HG03175 (cell line): ENCODE results near the gene TRMT44.

Experiments
- ATAC-seq: cut with Tn5 transposase; IDR thresholded peaks from one replicate; pipeline ENCODE4 v1.9.1; 2021; ENCODE audit warnings: mild to moderate bottlenecking, moderate library complexity; ENCODE audit not compliant: unreplicated experiment

TRMT44 gene

DNA sequence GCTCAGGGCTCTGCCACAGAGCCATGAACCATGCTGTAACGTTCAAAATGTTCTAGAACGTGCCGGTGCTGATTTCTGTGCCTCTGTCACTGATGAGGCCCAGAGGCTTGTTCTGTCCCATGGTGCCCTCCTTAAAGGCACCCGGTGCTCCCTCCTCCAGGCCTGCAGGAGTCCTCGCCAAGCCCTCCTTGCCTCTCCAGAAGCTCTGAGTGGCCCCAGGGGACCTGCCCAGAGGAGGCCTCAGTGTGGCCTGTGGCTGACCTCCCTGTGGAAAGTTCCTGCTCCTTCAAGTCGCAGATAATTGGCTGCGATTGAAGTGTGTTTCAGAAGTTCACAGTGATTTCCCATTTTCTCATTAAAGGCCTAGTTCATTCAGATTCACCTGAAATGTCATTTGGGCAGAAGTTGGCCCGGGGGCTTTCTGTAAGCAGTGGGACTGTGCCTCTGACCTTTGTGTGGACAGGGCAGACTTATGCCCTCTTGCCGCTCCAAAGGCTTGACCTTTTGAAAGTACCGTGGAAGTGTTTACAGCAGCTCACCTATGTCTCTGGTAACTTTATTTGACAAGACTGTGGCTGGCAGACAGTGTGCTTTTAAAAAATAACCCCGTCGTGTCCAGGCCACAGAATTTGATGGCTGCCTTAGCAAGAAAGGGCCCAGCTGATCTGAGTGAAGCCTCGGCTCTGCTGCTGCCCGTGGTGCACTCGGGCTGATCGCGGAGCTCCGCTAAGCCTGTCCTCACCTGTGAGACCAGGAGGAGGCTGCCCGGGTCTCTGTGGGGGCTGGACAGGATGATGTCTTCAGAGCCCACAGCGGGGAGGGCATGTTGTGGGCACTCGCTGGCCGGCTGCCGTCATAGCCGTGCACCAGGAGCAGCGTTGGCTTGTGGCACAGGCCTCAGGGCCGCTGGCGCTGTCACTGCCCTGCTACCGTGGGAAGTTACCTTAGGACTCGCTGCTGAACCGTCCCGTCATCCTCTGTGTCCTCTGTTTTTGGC is 25.3 kb downstream of the TRMT44 start:
- no peak for ATAC-seq

DNA sequence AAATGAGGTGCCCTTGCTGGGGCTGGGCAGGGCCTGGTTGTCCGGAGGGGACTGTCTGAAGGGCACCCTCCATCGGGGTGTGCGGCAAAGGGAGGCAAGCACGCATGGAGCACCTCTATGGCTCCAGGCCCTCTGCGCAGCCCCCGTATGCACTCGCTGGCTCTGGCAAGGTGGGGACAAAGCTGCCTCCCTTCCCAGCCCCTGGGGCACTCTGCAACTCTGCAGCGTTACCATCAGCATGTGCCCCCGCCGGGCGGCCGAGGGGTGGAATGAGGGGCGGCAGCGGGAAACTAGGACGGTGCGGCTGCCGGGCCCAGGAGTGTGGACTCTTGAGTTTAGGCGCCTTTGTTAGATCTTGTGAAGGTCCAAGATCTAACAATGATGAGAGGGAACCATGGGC is 26.4 kb downstream of the TRMT44 start:
- no peak for ATAC-seq

DNA sequence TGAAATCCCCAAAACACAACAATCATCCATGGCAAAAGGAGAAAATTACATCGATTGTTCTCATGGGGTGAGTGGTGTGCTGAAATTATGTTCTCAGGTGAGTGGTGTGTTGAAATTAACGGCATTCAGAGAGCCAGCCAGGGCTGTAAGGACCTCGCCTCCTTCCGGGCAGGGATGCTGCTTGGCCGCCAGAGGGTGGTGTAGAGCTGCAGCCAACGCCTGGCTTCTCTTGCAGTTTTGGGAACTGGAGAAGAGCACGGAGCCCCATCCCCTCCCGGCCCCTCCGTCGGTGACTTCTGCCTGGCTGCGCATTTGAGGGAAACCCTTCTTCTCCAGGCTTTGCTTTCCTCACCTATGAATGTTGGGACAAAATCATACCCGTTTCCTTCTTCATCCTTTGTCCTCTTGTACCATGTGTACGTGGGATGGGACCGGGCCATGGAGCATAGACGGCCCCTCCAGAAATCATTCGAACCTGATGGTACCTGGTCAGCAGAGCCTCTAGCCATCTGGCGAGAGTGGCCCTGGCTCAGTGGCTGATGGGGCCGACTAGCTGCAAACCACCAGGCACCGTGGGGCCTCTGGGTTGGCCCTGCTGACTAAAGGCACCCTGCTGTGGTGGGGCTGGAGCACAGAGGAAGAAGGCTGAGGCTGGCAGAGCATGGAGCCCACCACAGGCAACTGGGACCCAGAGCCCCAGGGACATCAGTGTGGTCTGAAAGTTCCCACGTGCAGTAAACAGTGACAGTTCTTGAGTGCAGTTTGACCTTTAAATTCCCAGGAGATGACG is 28.4 kb downstream of the TRMT44 start:
- ATAC-seq: peak; percentile 79

DNA sequence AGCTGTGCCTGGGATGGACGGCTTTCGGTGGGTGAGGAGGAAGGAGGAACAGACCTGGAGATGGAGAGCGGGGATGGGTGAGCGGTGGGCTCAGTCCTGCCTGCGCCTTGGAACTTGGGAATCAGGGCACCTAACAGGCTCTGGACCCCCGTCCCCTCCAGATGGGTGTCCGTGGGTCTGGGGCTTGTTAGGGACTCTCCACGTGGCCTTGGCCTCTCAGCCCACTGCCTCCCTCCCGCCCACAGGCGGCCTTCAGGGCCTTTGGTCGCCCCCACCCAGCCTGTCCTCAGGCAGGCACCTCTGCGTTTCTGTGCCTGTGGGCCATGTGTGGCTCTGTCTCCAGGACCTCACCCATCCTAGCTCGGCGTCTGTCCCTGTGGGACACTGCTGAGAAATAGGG is 29.0 kb downstream of the TRMT44 start:
- no peak for ATAC-seq

DNA sequence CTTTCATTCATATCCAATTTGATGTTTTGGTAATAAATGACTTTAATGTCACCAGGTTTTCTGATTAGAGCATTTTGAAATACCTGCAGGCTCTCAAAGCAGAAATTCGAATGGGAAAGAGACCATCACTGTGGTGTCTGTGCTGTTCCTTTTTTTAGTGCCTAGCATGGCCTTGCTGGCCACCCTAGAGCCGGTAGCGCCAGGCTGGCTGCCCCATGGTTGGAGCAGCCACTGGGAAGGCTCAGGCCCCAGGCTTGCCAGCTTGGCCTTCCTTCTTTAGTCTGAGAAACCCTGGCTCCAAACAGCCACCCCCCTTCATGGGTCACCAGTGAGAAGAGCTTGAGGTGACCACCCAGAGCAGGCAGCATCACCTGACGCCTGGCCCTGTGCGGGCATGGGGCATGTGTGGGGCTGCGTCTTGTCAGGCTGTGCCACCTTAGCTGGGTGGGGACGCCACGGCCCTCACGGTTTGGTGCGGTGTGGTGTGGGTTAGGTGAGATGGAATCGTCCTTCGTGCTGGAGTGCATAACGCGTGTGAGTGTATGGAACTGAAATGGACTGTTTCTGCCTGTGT is 30.0 kb downstream of the TRMT44 start:
- ATAC-seq: no peak

DNA sequence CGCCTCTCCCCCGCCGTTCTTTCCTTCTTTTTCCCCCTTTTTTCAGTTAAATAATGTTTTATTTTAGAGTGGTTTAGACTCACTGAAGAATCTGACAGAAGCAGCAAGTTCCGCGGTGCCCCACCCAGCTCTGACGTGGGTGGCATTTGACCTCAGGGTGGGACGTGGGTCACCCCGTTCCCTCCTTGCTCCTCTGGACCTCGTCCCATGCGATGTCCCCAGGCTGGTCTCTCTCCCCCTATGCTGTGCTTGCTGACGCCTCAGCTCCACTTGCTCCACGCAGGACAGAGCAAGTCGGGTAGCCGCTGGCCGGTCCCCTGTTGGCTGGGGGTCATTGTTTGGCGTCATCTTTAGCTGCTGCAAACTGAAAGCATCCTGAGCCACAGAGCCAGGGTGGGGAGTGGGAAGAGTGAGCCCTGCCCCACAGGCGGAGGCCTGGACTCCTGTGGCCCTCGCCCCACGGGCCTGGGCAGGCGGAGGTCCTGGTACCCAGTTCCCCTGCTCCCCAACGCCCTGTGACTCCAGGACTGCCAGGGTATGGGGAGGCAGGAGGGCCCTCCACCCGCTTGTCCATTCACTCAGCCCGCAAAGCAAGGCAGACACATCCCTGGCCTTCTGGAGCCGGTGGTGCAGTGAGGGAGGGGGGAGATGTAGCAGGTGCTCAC is 30.8 kb downstream of the TRMT44 start:
- no peak for ATAC-seq

DNA sequence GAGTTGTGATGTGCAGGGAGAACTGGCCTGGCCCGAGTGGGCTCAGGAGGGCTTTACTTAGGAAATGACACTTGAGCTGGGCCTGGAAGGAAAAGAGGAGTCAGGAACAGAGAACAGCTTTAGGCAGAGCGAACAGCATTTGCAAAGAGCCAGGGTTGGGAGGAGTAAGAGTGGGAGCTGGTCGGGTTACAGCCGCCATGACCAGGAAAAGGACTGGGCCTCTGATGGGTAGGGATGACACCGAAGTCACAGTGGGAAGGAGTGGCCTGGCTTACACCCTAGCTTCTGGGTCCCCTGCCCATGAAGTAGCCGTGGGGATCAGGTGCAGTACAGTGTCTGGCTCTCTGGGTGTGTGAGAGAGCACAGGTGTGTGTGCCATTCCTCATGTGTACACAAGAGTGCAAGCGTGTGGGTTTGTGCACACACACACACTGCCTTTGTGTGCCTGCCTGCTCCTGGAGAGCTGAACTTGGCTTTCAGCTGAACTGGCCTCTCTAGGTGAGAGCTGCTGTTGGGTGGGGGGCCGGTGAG is 31.6 kb downstream of the TRMT44 start:
- no peak for ATAC-seq

DNA sequence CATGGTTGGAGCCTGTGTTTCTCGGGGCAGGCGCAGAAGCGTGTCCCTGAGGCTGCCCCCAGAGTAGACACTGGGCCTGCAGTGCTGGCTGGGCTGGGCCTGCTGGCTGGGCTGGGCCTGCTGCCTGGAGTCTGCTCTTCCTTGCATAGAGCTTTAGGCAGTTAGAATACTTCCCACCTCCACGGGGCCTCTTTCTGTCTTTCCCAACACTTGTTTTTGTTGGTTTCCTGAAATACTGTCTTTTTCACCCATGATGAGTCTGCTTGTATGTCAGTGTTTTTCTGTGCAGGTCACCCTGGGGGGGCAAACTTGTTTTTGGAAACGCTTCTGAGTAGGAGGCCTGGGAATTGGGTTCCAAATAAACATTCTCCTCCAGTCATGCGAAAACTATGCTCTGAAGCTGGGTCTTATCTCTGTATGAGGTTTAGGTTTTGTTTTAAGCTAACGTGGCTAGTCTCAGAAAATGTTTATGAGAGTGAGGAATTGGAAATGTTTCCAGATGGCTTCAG is 32.2 kb downstream of the TRMT44 start:
- ATAC-seq: no peak

DNA sequence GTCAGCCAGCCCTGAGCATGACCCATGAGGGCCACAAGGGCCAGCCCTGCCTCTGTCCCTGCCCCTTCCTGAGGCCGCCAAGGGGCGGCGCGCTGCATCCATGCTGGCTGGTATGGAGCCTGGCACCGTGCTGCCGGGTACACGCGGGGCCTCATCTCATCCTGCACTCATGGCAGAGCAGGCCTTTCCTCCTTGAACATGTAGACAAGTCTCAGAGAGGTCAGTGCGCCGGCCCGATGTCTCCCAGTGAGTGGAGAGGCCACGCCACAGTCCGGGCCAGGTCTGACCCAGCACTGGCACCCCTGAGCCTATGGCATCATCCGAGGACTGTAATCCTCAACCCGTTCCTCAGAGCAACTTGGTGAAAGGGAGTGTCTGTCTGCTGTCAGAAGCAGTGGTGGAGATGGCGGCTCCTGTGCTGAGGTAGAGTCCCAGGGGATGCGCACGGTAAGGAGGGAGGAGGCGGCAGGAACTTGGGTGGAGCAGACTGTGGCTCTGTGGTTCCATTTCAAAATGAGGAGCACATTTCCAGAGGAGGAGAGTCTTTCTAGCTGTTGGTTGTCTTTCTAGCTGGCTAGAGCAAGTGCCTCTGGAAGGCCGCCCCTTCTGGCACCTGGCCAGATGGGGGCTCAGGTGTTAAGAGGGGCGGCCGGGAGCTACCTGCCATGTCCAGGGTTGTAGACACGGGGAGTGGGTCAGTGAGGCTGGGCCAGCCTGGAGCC is 32.8 kb downstream of the TRMT44 start:
- ATAC-seq: no peak

DNA sequence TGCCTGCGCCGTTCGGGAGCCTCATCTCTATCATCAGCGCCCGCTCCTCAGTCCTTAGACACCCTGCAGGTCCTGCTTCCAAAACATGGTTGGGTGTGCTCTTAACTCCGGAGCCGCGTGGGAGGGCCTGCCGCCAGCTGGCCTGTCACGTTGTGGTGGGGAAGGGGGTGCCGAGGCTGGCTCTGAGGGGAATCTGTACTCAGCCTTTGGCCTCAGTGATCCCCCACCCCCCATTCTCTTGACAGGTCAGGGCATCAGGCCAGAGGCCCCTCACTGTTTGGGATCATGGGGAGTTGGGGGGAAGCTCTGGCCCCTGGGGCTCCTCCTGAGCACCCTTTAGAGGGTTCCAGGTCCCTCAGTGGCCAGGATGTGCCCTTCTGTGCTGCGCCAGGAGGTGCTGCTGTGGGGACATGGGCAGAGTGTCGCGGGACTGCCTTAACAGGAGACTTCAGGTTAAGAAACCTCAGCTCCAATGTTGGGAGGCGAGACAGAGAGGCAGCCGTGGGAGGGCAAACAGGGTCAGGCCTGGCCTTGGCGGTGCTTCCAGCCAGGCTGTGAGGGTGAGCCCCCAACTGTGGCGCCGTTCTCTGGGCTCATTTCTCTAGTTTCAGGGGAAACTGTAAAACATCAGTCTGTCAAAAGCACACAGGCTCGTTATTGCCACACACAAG is 33.5 kb downstream of the TRMT44 start:
- ATAC-seq: no peak

DNA sequence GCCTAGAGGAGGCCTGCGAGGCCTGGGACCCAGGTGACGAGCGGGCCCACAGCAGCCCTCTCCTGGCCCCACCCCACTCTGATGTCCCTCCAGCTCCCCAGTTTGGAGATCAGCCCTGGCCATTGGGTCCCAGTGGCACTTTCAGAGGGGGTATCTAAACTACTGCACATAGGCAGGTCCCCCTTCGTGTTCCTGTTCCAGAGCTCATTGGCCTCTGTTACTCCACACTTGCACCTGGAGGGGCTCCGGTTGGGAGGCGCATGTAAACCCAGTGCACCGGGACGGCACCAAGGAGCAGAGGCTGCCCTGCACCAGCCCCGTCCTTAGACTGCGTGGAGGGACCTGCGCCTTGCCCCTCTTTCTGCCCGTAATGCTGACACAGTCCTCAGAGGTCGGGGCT is 34.3 kb downstream of the TRMT44 start:
- ATAC-seq: no peak

DNA sequence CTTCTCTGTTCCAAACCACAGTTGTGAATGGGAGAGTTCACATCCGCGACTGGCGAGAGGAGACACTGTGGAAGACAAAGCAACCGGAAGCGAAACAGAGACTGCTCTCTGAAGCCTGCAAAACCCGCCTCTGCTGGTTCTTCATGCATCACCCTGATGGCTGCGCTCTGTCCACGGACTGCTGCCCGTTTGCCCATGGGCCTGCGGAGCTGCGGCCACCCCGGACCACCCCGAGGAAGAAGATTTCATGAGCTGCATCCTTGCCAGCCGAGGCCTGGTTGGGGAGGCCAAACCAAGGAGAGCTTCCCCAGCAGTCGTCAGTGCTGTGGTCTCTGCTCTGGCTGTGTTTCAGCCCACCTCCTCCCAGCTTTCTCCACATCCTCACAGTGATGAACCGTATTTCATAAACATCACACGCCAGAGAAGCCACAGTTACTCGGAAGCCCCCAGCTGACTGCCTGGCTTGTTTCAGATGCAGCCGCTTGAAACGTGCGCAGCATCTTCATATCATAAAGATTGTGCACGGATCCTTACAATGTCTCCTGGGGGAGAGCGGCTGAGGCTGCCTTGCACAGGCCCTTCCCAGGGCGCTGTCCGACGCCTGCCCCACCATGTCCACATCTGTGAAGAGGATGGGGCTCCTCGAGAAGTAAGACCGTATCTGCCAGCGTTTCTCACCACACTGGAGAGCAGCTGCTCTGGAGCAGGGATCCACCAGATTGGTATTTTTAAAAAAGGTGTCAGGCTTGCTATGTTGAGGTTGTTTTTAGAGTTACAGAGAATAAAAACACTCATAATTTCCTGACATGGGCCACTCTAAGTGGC is 35.4 kb downstream of the TRMT44 start:
- no peak for ATAC-seq

DNA sequence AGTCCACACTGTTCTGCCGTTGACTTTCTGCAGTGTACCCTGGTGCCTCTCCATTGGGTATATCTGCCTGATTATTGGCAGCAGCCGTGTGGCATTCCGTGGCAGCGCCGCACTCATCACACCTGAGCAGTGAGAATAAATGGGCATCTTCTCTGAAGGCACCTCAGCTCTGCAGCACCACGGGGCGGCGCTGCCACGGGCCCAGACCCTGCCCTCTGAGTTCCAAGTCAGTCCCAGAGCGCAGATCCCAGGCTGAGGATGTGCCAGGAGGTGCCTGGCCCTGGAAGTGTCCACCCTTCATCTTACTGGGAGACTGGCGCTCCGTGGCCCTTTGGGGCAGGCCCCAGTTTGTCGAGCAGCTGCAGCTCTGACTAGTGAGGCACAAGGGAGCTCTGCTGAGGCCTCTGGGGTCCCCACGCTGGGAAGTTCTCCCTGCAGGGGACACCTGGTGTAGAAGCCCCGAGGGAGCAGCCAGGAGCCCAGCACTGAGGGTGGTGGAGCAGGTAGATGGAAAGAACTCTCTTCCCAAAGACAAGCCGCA is 36.6 kb downstream of the TRMT44 start:
- no peak for ATAC-seq

DNA sequence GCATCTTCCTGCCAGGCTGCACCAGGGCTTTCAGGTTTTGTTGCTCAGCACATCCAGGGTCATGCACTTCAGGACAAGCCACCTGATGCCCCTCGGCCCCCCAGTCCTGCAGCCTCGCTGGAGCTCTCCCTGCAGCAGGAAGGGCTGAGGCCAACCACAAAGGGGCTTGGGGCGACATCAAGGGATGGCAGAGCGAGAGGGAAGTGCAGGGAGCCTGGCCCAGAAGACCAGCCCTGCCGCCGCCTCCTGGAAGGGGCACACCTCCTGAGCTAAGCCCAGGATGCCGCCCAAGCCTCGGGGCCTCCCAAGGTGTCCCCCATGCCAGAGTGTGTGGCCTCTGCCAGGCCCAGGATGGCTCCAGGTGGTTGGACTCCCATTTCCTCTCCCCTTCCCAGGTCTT is 37.1 kb downstream of the TRMT44 start:
- ATAC-seq: no peak

DNA sequence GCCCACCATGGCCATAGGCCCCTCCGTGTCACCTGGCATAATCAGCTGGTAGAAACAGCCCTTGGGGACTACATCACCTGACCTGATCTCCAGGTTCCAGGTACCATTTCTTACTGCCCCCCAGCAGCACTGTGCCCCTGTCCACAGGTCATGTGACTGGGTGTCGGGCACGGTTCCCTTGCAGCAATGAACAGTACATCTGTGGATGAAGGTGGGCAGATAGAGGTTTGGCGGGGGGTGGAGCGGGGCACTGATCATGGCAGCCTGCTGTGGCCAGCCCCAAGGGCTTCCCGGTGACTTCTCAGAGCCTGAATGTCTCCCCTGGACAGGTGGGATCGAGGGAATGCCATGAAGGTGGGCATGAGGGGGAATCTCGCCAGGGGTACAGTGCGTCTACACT is 37.8 kb downstream of the TRMT44 start:
- ATAC-seq: no peak

DNA sequence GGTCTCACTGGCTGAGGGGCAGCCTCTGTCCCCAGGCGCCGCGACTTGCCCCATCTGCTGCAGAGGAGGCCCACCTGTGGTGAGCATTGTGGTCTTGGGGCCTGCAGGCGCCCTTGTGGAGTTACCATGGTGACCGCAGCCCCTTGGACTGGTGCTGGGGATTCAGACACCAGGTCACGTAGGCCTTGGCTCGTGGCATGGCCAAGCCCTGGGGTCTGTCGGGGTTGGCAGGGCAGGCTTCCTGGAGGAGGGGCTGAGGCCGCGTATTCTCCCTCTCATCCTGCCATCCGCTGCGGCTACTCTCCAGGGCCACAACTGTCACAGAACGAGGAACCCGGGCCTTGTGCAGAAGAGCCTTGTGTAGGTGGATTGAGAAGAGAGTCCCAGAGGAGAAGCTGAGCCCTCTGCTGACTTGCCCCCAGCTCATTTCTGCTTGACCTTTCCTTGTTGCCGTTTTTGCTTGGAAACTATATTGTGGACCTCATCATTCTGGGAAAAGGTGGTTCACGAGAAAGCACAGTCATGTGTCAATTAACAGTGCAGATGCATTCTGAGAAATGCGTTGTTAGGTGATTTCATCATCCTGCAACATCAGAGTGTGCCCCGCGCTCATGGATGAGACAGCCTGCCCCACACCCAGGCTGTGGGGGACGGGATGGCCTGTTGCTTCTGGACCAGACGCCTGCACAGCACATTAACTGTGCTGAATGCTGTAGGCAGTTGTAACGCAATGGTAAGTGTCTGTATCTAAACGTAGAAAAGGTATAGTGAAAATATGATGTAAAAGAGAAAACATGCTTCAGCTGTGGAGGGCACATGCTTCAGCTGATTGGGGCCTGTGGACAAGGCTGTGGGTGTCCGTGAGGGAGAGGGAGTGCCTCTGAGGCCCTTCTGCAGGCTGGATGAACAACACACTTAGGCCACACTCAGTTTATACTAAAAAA is 38.5 kb downstream of the TRMT44 start:
- ATAC-seq: no peak

DNA sequence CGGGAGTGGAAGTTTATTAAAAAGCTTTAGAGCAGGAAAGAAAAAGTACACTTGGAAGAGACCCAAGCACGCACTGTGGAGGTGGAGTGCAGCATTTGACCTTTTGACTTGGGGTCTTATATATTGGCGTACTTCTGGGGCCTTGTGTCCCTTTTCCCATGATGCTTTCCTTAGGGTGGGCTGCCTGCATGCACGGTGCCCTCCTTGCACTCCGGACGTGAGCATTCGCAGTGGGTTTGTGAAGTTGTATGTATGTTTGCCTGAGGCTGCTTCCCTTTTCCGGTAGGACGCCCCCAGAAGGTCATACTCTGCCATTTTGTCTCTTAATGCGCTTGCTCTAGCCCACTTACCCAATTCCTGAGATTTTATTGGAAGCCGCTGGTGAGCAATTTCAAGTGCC is 39.6 kb downstream of the TRMT44 start:
- no peak for ATAC-seq
